Panc1 (cell line): Measurements from ENCODE around the gene IRF2. TPM values are rescaled to one million over a fixed set of nuclear protein-coding genes. Genes with fewer than 3 reads are reported as not detected.

Experiments used
- ATAC-seq: fragments of 200-7000 bp; cut with Tn5 transposase; 2 replicates; pipeline ENCODE4 v1.9.1; 2020; ENCODE audit warnings: mild to moderate bottlenecking, moderate library complexity
- BruUV-seq: library from RNA; stranded (reverse); fragments of 400-500 nt; replicated peaks from 2 replicates; lab custom pipeline; 2021; lab: Mats Ljungman, UMichigan
- CTCF ChIA-PET: fragments of 300-600 bp; sonication (Branson Sonifier 250); formaldehyde crosslinking; loops from one replicate; lab custom pipeline; 2022; ENCODE audit warnings: antibody characterized with exemption; lab: Charles Lee
- POLR2A ChIA-PET: fragments of 300-600 bp; sonication (Branson Sonifier 250); formaldehyde crosslinking; loops from one replicate; lab custom pipeline; 2022; ENCODE audit warnings: antibody characterized with exemption; lab: Charles Lee
- DNase-seq: peaks from one replicate; pipeline ENCODE4 v3.0.0-alpha.2; 2010; ENCODE audit warnings: low read depth, low spot score
- H3K27ac ChIP-seq: 2 replicates; pipeline ENCODE4 v1.5.1; 2011; ENCODE audit warnings: mild to moderate bottlenecking, low read length, inconsistent platforms
- H3K27me3 ChIP-seq: fragments of 200-500 bp; sonication (Bioruptor generic); 2 replicates; pipeline ENCODE4 v1.6.0; 2014; ENCODE audit warnings: low read length, inconsistent platforms; ENCODE audit not compliant: control insufficient read depth, insufficient read depth
- H3K36me3 ChIP-seq: fragments of 200-500 bp; sonication (Bioruptor generic); 2 replicates; pipeline ENCODE4 v1.5.1; 2014; ENCODE audit warnings: inconsistent platforms, mild to moderate bottlenecking, low read length, moderate library complexity; ENCODE audit not compliant: control insufficient read depth, insufficient read depth
- H3K4me1 ChIP-seq: 2 replicates; pipeline ENCODE4 v1.5.1; 2011; ENCODE audit warnings: inconsistent platforms, mild to moderate bottlenecking, low read length, moderate library complexity; ENCODE audit not compliant: control insufficient read depth, insufficient read depth
- H3K4me3 ChIP-seq, 2 experiments: 2 replicates each; pipeline ENCODE4 v1.5.1; 2011 to 2012; ENCODE audit warnings: low read depth in 2 of 2, low read length in 2 of 2, mild to moderate bottlenecking in 2 of 2, inconsistent platforms in 1 of 2, moderate library complexity in 1 of 2
- H3K9me3 ChIP-seq: fragments of 200-500 bp; sonication (Bioruptor generic); 2 replicates; pipeline ENCODE4 v1.5.1; 2014; ENCODE audit warnings: low read depth, mild to moderate bottlenecking, inconsistent platforms, low read length, moderate library complexity; ENCODE audit not compliant: control insufficient read depth, insufficient read depth
- POLR2AphosphoS5 ChIP-seq: IDR thresholded peaks from 2 replicates; pipeline ENCODE4 v1.6.1; 2012; ENCODE audit warnings: mild to moderate bottlenecking, low read depth, low read length, moderate library complexity
- REST ChIP-seq, 2 experiments: IDR thresholded peaks; 2 replicates each; pipeline ENCODE4 v1.6.1; 2011 to 2012; ENCODE audit warnings: low read depth in 2 of 2, control low read depth in 1 of 2, low read length in 1 of 2, mild to moderate bottlenecking in 1 of 2, moderate library complexity in 1 of 2; ENCODE audit not compliant: insufficient read depth in 1 of 2
- SIN3A ChIP-seq: IDR thresholded peaks from 2 replicates; pipeline ENCODE4 v1.6.1; 2012; ENCODE audit warnings: low read depth, mild to moderate bottlenecking, low read length, moderate library complexity, borderline replicate concordance; ENCODE audit not compliant: insufficient read depth
- TCF7L2 ChIP-seq: IDR thresholded peaks from 2 replicates; pipeline ENCODE4 v1.6.1; 2011; ENCODE audit warnings: mild to moderate bottlenecking, low read depth, low read length, inconsistent platforms
- in situ Hi-C: cut with HindIII; loops from 2 replicates; pipeline ENCODE4 v1.10.0; 2016; ENCODE audit warnings: low sequenced_read_pairs, low pct_unique_long_range_greater_than_20kb
- intact Hi-C: fragments of 100-400 bp; cut with micrococcal nuclease; formaldehyde crosslinking; loops from one replicate; pipeline ENCODE4 v1.10.0; 2022; ENCODE audit not compliant: unreplicated experiment
- total RNA-seq: library from RNA; stranded (reverse); gene quantifications from one replicate; pipeline ENCODE4 v1.2.1, GENCODE V29; 2021; ENCODE audit not compliant: unreplicated experiment
- TF ChIP-seq, protein P1 (sequence below): fragments of 450-650 bp; IDR thresholded peaks from 2 replicates; pipeline ENCODE4 v1.5.1; 2017; ENCODE audit warnings: mild to moderate bottlenecking

IRF2 gene
- total RNA-seq, 1 experiment from 2014 or later, result 16.2 TPM

DNA sequence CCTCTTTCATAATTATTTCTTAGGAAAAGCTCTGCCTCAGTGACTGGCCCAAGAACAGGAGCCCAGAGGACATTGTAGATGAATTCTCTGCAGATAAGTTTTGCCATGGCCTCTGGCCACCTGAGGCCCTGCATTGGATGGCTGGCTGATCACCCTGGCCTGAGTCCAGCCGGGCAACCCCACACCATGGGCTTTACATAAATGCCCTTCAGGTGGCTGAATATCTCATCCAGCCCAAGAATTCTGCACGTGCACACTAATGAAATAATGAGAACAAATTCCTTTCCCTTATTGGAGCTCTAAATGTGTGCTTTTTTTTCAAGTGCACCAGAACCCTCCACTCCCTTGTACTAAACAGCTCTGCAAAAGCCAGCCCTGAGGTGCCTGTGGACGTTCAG lies 65.7 kb downstream of the IRF2 start:
- TF ChIP-seq SIN3A (no peak), TCF7L2 (no peak)
- ChIA-PET POLR2A (no interaction called here), CTCF (no interaction called here)
- H3K9me3 ChIP-seq, result no peaks in the 10 kb centered on the region
- no peaks in the 10 kb centered on the region for H3K27me3 ChIP-seq
- intact Hi-C loops, result no loop called here
- in situ Hi-C loops, result no loop called here
- no peak overlapping the region for H3K4me3 ChIP-seq
- H3K27ac ChIP-seq, result no peak overlapping the region
- H3K36me3 ChIP-seq, result no peaks in the 10 kb centered on the region
- ATAC-seq, result no peak
- no TSS peak for BruUV-seq
- no peak for DNase-seq
- H3K4me1 ChIP-seq, result no peaks in the 10 kb centered on the region

GRCh38 chr4:184408021-184408683 lies 66.2 kb downstream of the IRF2 start:
- intact Hi-C loops, result no loop called here
- TF ChIP-seq, protein P1, sequence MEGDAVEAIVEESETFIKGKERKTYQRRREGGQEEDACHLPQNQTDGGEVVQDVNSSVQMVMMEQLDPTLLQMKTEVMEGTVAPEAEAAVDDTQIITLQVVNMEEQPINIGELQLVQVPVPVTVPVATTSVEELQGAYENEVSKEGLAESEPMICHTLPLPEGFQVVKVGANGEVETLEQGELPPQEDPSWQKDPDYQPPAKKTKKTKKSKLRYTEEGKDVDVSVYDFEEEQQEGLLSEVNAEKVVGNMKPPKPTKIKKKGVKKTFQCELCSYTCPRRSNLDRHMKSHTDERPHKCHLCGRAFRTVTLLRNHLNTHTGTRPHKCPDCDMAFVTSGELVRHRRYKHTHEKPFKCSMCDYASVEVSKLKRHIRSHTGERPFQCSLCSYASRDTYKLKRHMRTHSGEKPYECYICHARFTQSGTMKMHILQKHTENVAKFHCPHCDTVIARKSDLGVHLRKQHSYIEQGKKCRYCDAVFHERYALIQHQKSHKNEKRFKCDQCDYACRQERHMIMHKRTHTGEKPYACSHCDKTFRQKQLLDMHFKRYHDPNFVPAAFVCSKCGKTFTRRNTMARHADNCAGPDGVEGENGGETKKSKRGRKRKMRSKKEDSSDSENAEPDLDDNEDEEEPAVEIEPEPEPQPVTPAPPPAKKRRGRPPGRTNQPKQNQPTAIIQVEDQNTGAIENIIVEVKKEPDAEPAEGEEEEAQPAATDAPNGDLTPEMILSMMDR, result no peak
- TF ChIP-seq REST (IDR thresholded peaks at IDR 0.05; ENCODE audit: insufficient read depth in 1 of 2, low read depth in 2 of 2, low read length in 1 of 2) (no peak), POLR2AphosphoS5 (no peak), SIN3A (no peak), TCF7L2 (no peak)
- ATAC-seq, result no peak
- Histone ChIP-seq H3K27ac (no peak overlapping the region), H3K4me1 (no peaks in the 10 kb centered on the region), H3K36me3 (no peaks in the 10 kb centered on the region), H3K9me3 (no peaks in the 10 kb centered on the region), H3K4me3 (no peak overlapping the region), H3K27me3 (no peaks in the 10 kb centered on the region)
- CTCF ChIA-PET, result no interaction called here
- in situ Hi-C loops, result no loop called here
- no peak for DNase-seq
- no TSS peak for BruUV-seq
- POLR2A ChIA-PET, result no interaction called here

GRCh38 chr4:184406958-184407391 lies 67.4 kb downstream of the IRF2 start:
- ATAC-seq, result no peak
- Histone ChIP-seq H3K27ac (no peak overlapping the region), H3K4me3 (no peak overlapping the region), H3K4me1 (no peaks in the 10 kb centered on the region), H3K27me3 (no peaks in the 10 kb centered on the region), H3K36me3 (no peaks in the 10 kb centered on the region), H3K9me3 (no peaks in the 10 kb centered on the region)
- CTCF ChIA-PET, result no interaction called here
- TF ChIP-seq POLR2AphosphoS5 (no peak), TCF7L2 (no peak), SIN3A (no peak), REST (IDR thresholded peaks at IDR 0.05; ENCODE audit: insufficient read depth in 1 of 2, low read depth in 2 of 2, low read length in 1 of 2) (no peak)
- TF ChIP-seq, protein P1, result no peak
- POLR2A ChIA-PET, result no interaction called here
- intact Hi-C loops (no loop called here), in situ Hi-C loops (no loop called here)
- no TSS peak for BruUV-seq
- DNase-seq, result no peak
